H1 (cell line): ENCODE results near the gene CLDN6. TPM values are rescaled to one million over a fixed set of nuclear protein-coding genes. Genes with fewer than 3 reads are reported as not detected.

Source experiments
- CTCF ChIA-PET: fragments of 300-600 bp; sonication (Branson Sonifier 250); formaldehyde crosslinking; loops from one replicate; lab custom pipeline; 2021; ENCODE audit not compliant: partially characterized antibody; lab: Charles Lee
- POLR2A ChIA-PET: fragments of 300-600 bp; sonication (Branson Sonifier 250); formaldehyde crosslinking; loops from one replicate; lab custom pipeline; 2021; ENCODE audit warnings: inconsistent platforms; ENCODE audit not compliant: partially characterized antibody; lab: Charles Lee
- DNase-seq, 2 experiments: peaks; one replicate each; pipeline versions ENCODE4 v3.0.0 to v3.0.0-alpha.2; 2010 to 2022; ENCODE audit warnings: low spot score in 2 of 2, low read depth in 1 of 2, mixed read lengths in 1 of 2
- FAIRE-seq: peaks from 2 replicates; lab custom pipeline; 2011; peaks lifted over from hg19 to GRCh38; lab: Jason Lieb, UNC
- H2AFZ ChIP-seq: 2 replicates; pipeline ENCODE4 v1.8.1; 2012; ENCODE audit warnings: low read length, inconsistent platforms
- H2AK5ac ChIP-seq: 2 replicates; pipeline ENCODE4 v1.6.1; 2013; ENCODE audit warnings: low read depth, low read length
- H2BK120ac ChIP-seq: replicated peaks from 2 replicates; pipeline ENCODE3; 2013; ENCODE audit warnings: low read depth, low read length, inconsistent platforms
- H2BK12ac ChIP-seq: 2 replicates; pipeline ENCODE4 v1.6.1; 2013; ENCODE audit warnings: low read depth, low read length
- H2BK15ac ChIP-seq: 2 replicates; pipeline ENCODE4 v1.6.1; 2013; ENCODE audit warnings: low read length
- H2BK20ac ChIP-seq: 2 replicates; pipeline ENCODE4 v1.6.1; 2013; ENCODE audit warnings: low read length
- H2BK5ac ChIP-seq: 2 replicates; pipeline ENCODE4 v1.6.1; 2013; ENCODE audit warnings: low read depth, low read length
- H3K14ac ChIP-seq: 2 replicates; pipeline ENCODE4 v1.6.1; 2013; ENCODE audit warnings: inconsistent platforms; ENCODE audit not compliant: insufficient read length
- H3K18ac ChIP-seq: 2 replicates; pipeline ENCODE4 v1.6.1; 2013; ENCODE audit warnings: low read length; ENCODE audit errors: extremely low read depth
- H3K23ac ChIP-seq: 2 replicates; pipeline ENCODE4 v1.6.1; 2013; ENCODE audit warnings: inconsistent platforms; ENCODE audit not compliant: insufficient read length
- H3K23me2 ChIP-seq: 2 replicates; pipeline ENCODE4 v1.6.1; 2013; ENCODE audit warnings: low read depth, low read length
- H3K27ac ChIP-seq: 2 replicates; pipeline ENCODE4 v1.6.1; 2011; ENCODE audit warnings: low read depth, low read length, inconsistent platforms
- H3K27me3 ChIP-seq, 4 experiments: replicated peaks in 1 of 4; 1 replicate in 1 of 4; 2 replicates in 3 of 4; pipeline versions ENCODE4 v1.6.1 to v1.8.1; 2011 to 2013; ENCODE audit warnings: low read length in 3 of 4, mild to moderate bottlenecking in 3 of 4, inconsistent platforms in 2 of 4, mixed read lengths in 2 of 4, moderate library complexity in 1 of 4; ENCODE audit not compliant: control insufficient read depth in 3 of 4, insufficient read depth in 3 of 4; ENCODE audit errors: extremely low read depth in 1 of 4
- H3K36me3 ChIP-seq, 4 experiments: 2 replicates each; pipeline versions ENCODE4 v1.6.1 to v1.8.1; 2011 to 2013; ENCODE audit warnings: mild to moderate bottlenecking in 4 of 4, low read length in 3 of 4, moderate library complexity in 2 of 4, control low read depth in 1 of 4, inconsistent platforms in 1 of 4; ENCODE audit not compliant: insufficient read depth in 4 of 4, control insufficient read depth in 2 of 4
- H3K4ac ChIP-seq: replicated peaks from 2 replicates; pipeline ENCODE3; 2013; ENCODE audit warnings: low read length, low read depth, mixed read lengths, inconsistent platforms; ENCODE audit not compliant: insufficient read length
- H3K4me1 ChIP-seq, 4 experiments: replicated peaks in 1 of 4; 1 replicate in 1 of 4; 2 replicates in 3 of 4; pipeline versions ENCODE4 v1.6.1 to v1.8.1; 2011 to 2013; ENCODE audit warnings: low read length in 3 of 4, inconsistent platforms in 2 of 4, mixed read lengths in 1 of 4; ENCODE audit not compliant: insufficient read depth in 4 of 4, control insufficient read depth in 3 of 4
- H3K4me2 ChIP-seq, 2 experiments: 2 replicates each; pipeline versions ENCODE4 v1.6.1 to v1.8.1; 2011 to 2013; ENCODE audit warnings: low read depth in 2 of 2, low read length in 2 of 2, control low read depth in 1 of 2, inconsistent platforms in 1 of 2, mild to moderate bottlenecking in 1 of 2; ENCODE audit not compliant: insufficient read depth in 1 of 2
- H3K4me3 ChIP-seq, 4 experiments: fragments of 200-600, 300-600 bp in 1 of 4; sonication (generic), shearing (Covaris generic), sonication (Bioruptor Twin) in 1 of 4; 2 replicates each; pipeline versions ENCODE4 v1.5.1 to v1.8.1; 2011 to 2016; ENCODE audit warnings: low read length in 4 of 4, low read depth in 3 of 4, control low read depth in 2 of 4, inconsistent platforms in 2 of 4, mild to moderate bottlenecking in 2 of 4, mixed read lengths in 1 of 4, moderate library complexity in 1 of 4; ENCODE audit not compliant: insufficient read depth in 2 of 4; ENCODE audit errors: extremely low read depth in 1 of 4
- H3K56ac ChIP-seq: replicated peaks from 2 replicates; pipeline ENCODE3; 2013; ENCODE audit warnings: low read depth, mild to moderate bottlenecking, mixed read lengths, low read length, inconsistent platforms; ENCODE audit not compliant: insufficient read length
- H3K79me1 ChIP-seq: 2 replicates; pipeline ENCODE4 v1.6.1; 2013; ENCODE audit warnings: low read depth, low read length, control low read depth
- H3K79me2 ChIP-seq, 2 experiments: 2 replicates each; pipeline versions ENCODE4 v1.6.1 to v1.8.1; 2012 to 2013; ENCODE audit warnings: low read length in 2 of 2, mild to moderate bottlenecking in 2 of 2, inconsistent platforms in 1 of 2; ENCODE audit not compliant: insufficient read depth in 2 of 2, control insufficient read depth in 1 of 2
- H3K9ac ChIP-seq, 4 experiments: replicated peaks in 1 of 4; 1 replicate in 1 of 4; 2 replicates in 3 of 4; pipeline versions ENCODE4 v1.6.1 to v1.8.1; 2011 to 2013; ENCODE audit warnings: low read depth in 3 of 4, low read length in 3 of 4, control low read depth in 2 of 4, mild to moderate bottlenecking in 2 of 4, moderate library complexity in 2 of 4, inconsistent platforms in 1 of 4; ENCODE audit errors: extremely low read depth in 1 of 4
- H3K9me3 ChIP-seq, 2 experiments: 2 replicates each; pipeline versions ENCODE4 v1.6.1 to v1.8.1; 2012 to 2013; ENCODE audit warnings: mild to moderate bottlenecking in 2 of 2, moderate library complexity in 2 of 2, control low read depth in 1 of 2, inconsistent platforms in 1 of 2, low read depth in 1 of 2, low read length in 1 of 2, mixed read lengths in 1 of 2; ENCODE audit not compliant: insufficient read depth in 2 of 2
- H4K20me1 ChIP-seq, 2 experiments: replicated peaks in 1 of 2; 2 replicates each; pipeline versions ENCODE3 to v1.8.1; 2011 to 2013; ENCODE audit warnings: inconsistent platforms in 2 of 2, low read length in 2 of 2, mild to moderate bottlenecking in 1 of 2; ENCODE audit not compliant: insufficient read depth in 2 of 2, control insufficient read depth in 1 of 2
- H4K5ac ChIP-seq: 2 replicates; pipeline ENCODE4 v1.6.1; 2013; ENCODE audit warnings: low read length, low read depth, mixed read lengths, inconsistent platforms; ENCODE audit not compliant: insufficient read length
- H4K8ac ChIP-seq: 2 replicates; pipeline ENCODE4 v1.8.0; 2013; ENCODE audit warnings: mild to moderate bottlenecking, moderate library complexity, low read length, inconsistent platforms; ENCODE audit not compliant: insufficient read depth; ENCODE audit errors: extremely low read depth
- H4K91ac ChIP-seq: replicated peaks from 2 replicates; pipeline ENCODE3; 2013; ENCODE audit warnings: low read length, mixed read lengths, inconsistent platforms; ENCODE audit not compliant: insufficient read length
- ASH2L ChIP-seq: fragments of 200-600, 300-600 bp; sonication (generic); IDR thresholded peaks from one replicate; pipeline ENCODE4 v1.7.1; 2017; ENCODE audit warnings: low read length
- BCL11A ChIP-seq, 2 experiments: IDR thresholded peaks; one replicate each; pipeline ENCODE4 v1.6.1; 2011; ENCODE audit warnings: low read depth in 2 of 2, low read length in 2 of 2, mild to moderate bottlenecking in 2 of 2
- CTBP2 ChIP-seq: IDR thresholded peaks from 2 replicates; pipeline ENCODE4 v1.7.0; 2011; ENCODE audit warnings: borderline replicate concordance, mild to moderate bottlenecking, moderate library complexity, mixed read lengths, low read length; ENCODE audit not compliant: insufficient read depth, insufficient read length
- HDAC2 ChIP-seq, 2 experiments: fragments of 300-600 bp in 1 of 2; sonication (generic) in 1 of 2; IDR thresholded peaks; 2 replicates each; pipeline ENCODE4 v1.6.1; 2011 to 2012; ENCODE audit warnings: low read depth in 2 of 2, low read length in 2 of 2, mild to moderate bottlenecking in 2 of 2, moderate library complexity in 2 of 2, borderline replicate concordance in 1 of 2, inconsistent platforms in 1 of 2
- JUND ChIP-seq: IDR thresholded peaks from 2 replicates; pipeline ENCODE4 v1.6.1; 2011; ENCODE audit warnings: mild to moderate bottlenecking, improper control_type of control experiment, low read length
- NANOG ChIP-seq: IDR thresholded peaks from 2 replicates; pipeline ENCODE4 v1.6.1; 2011; ENCODE audit warnings: low read length, low read depth, mild to moderate bottlenecking, inconsistent platforms; ENCODE audit not compliant: insufficient read depth, poor library complexity, severe bottlenecking
- PHF8 ChIP-seq: fragments of 200-600 bp; sonication (generic); conservative IDR thresholded peaks from 2 replicates; pipeline ENCODE4 v1.7.1; 2012; ENCODE audit warnings: low read depth, mild to moderate bottlenecking, inconsistent platforms, low read length, moderate library complexity
- SAP30 ChIP-seq: fragments of 300-600 bp; sonication (generic); IDR thresholded peaks from 2 replicates; pipeline ENCODE4 v1.7.1; 2012; ENCODE audit warnings: low read length, moderate library complexity, mild to moderate bottlenecking, inconsistent platforms; ENCODE audit not compliant: insufficient read depth, insufficient replicate concordance
- SIX5 ChIP-seq: IDR thresholded peaks from 2 replicates; pipeline ENCODE4 v1.6.1; 2011; ENCODE audit warnings: mild to moderate bottlenecking, low read depth, low read length
- SP1 ChIP-seq: IDR thresholded peaks from 2 replicates; pipeline ENCODE4 v1.6.1; 2011; ENCODE audit warnings: low read depth, low read length
- SP2 ChIP-seq: IDR thresholded peaks from 2 replicates; pipeline ENCODE4 v1.6.1; 2012; ENCODE audit warnings: mild to moderate bottlenecking, low read length, inconsistent platforms
- SUZ12 ChIP-seq: fragments of 200-600 bp; sonication (generic); IDR thresholded peaks from 2 replicates; pipeline ENCODE4 v1.6.1; 2012; ENCODE audit warnings: mild to moderate bottlenecking, inconsistent platforms, low read length, moderate library complexity, mixed read lengths
- WGBS, 2 experiments: shearing (Covaris generic) in 1 of 2; methylation state at CpG; one replicate each; pipeline versions ENCODE4 v1.1.6 to v1.1.7; 2013 to 2015; ENCODE audit warnings: low lambda C conversion rate in 2 of 2, mixed read lengths in 2 of 2, inconsistent platforms in 1 of 2, low coverage in 1 of 2, missing lambda C conversion rate in 1 of 2; ENCODE audit not compliant: insufficient replicate concordance in 2 of 2, insufficient coverage in 1 of 2, insufficient read length in 1 of 2; ENCODE audit errors: extremely low coverage in 1 of 2, missing lambda C conversion rate in 1 of 2; 5-methylcytosine and 5-hydroxymethylcytosine counted together
- polyA plus RNA-seq, 7 experiments: library from polyadenylated mRNA; depleted of rRNA in 3 of 7; stranded (reverse) in 5 of 7; unstranded in 2 of 7; fragments of >200 nt in 5 of 7; fragments of 200-250 nt in 2 of 7; gene quantifications; 1 replicate in 5 of 7; 2 replicates in 1 of 7; 4 replicates in 1 of 7; pipeline versions ENCODE4 v1.2.1 to v1.2.3, GENCODE V29; 2011 to 2013; ENCODE audit warnings: missing spikeins in 2 of 7, mixed read lengths in 2 of 7
- total RNA-seq: library from RNA; stranded (reverse); fragmentation: NEBNext Ultra II Directional; extraction: Animal tissue kit (Norgen Biotek cat#: 25700); gene quantifications from 2 replicates; pipeline ENCODE4 v1.2.1, GENCODE V29; 2021

Gene CLDN6
- total and polyA plus RNA-seq, 2 of the 8 experiments (the other 6 are each of a cell fraction or from before 2014, with no cell fraction given), result 747 to 1,115 TPM

GRCh38 chr16:3010510-3010909 is 7.5 kb downstream of the CLDN6 start:
- CTCF ChIA-PET, result interaction anchor here (0.7 to 17.3 kb wide), 7 partner anchors 9 to 70 kb away, joined by 3 to 639 read pairs (median 4); partner anchors contain the start of genes BICDL2, CLDN6, HCFC1R1 and THOC6
- peak overlapping the region; percentile 84 to 88; a peak in 3 of 4 replicates for H3K4me2 ChIP-seq
- TF ChIP-seq SP2 (no peak), CTBP2 (no peak), ASH2L (no peak), SP1 (no peak), BCL11A (IDR thresholded peaks at IDR 0.05; ENCODE audit: low read depth in 2 of 2, low read length in 2 of 2) (no peak), PHF8 (no peak), SUZ12 (no peak), SAP30 (no peak), NANOG (no peak), HDAC2 (IDR thresholded peaks at IDR 0.05; ENCODE audit: borderline replicate concordance in 1 of 2, low read depth in 2 of 2, low read length in 2 of 2) (no peak), JUND (no peak), SIX5 (no peak)

More at GRCh38 chr16:3010510-3010909, 7.5 kb downstream of the CLDN6 start:
- Histone ChIP-seq H3K27ac (0 out of 2 replicates have a peak overlapping the region, but pooled peaks have one; percentile 4), H2BK12ac (peak overlapping the region; percentile 97), H2AFZ (no peak overlapping the region), H2BK120ac (peak overlapping the region; percentile 98), H2BK5ac (peak overlapping the region; percentile 97), H3K9ac (no peak overlapping the region), H3K23me2 (peaks cover 24% of the 10 kb centered on the region), H3K14ac (no peak overlapping the region), H4K8ac (no peak overlapping the region), H4K5ac (peak overlapping the region; percentile 24), H2BK15ac (peak overlapping the region; percentile 98; the same call in 1 of the 2 replicates), H3K4me3 (peak overlapping the region in 2 of 4 experiments; percentile 52; a peak in 3 of 8 replicates), H3K56ac (no peak overlapping the region), H3K79me2 (peaks cover 0 to 14% of the 10 kb centered on the region in 2 experiments; a peak in 1 of 4 replicates), H3K36me3 (peaks cover 0 to 16% (median 6%) of the 10 kb centered on the region in 4 experiments; a peak in 5 of 8 replicates), H3K27me3 (no peaks in the 10 kb centered on the region; a peak in 1 of 7 replicates), H3K9me3 (no peaks in the 10 kb centered on the region), H3K79me1 (peaks cover 5% of the 10 kb centered on the region; the same call in 1 of the 2 replicates), H3K4me1 (peaks cover 20 to 77% (median 64%) of the 10 kb centered on the region in 4 experiments), H2BK20ac (peak overlapping the region; percentile 88), H4K20me1 (peaks cover 8 to 19% of the 10 kb centered on the region in 2 experiments), H4K91ac (peak overlapping the region; percentile 99), H3K18ac (peak overlapping the region; percentile 93), H3K4ac (peak overlapping the region; percentile 99), H2AK5ac (peak overlapping the region; percentile 54), H3K23ac (no peak overlapping the region)
- FAIRE-seq, result no peak
- WGBS, 2 experiments, result 89% methylated on average over 8 of the region's 8 CpGs; no CpG with 5 or more reads in 1 of the 2 experiments
- DNase-seq, result no peak
- POLR2A ChIA-PET, result interaction anchor here (0.9 to 35.7 kb wide), 14 partner anchors 10 to 479 kb away, joined by 3 to 1808 read pairs (median 14); partner anchors contain the start of genes BICDL2, CEMP1, CLDN6 and CLDN9
